Activated CD8-positive, alpha-beta memory T cell treated with anti-CD3 and anti-CD28 coated beads for 1 hour (primary cell): ENCODE measurements around the gene PDSS1.

ENCODE experiments used
- DNase-seq, 2 donors: peaks; one replicate each; pipeline ENCODE4 v3.0.0-alpha.2; 2020; ENCODE audit warnings: low read depth in 1 of 2; ENCODE audit errors: extremely low read depth in 1 of 2

Gene PDSS1

DNA sequence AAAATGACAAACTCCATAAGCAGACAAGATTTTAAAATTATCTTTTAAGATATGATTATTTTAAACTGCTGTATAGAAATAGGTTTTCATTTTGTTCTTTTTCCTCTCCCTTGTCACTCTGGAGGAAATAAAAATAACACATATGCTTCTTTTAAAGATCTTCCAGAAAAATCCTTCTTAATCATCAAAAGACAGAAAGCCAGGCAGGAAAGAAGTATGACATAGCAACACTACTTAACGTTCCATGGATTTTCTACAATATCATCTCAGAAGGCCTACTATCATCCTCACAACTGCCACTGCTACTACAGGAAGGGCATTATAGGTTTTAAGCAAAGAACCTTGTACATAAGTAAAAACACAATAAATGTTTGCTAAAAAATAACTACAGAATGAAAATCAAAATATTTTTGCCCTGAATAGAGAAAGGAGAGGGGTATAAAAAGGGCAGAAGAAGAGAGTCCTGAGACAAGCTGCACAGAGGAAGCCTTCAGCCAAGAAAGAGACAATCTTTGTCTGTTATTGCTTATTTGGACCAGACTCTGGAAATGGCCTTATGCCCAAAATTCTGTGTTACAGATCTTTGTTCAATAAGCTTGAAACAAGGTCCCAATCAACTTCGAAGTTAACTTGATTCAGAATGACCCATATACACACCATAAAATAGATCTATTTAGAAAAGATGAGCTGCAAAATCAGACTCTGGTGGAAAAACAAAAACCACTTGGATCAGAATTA is 95.4 kb downstream of the PDSS1 start:
- DNase-seq: no peak
